ENCODE results near the gene TSPAN18.

DNA sequence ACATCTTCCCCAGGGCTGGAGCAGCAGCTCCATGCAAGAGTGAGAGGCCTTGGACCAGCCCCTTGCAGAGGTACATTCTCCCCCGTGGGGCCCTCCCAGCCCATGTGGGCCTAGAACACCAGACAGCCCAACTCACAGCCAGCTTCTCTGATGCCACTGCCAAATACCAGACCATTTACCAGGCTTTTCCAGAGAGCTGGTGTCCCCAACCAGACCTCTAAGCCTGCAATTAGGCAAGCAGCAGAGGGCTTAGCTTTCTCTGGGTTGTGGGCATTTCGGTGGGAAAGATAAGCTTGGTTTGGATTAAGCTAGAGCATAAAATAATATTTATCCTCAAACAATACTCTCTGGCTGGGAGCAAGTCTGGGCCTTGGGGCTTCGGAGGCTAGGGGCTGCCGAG is 148.3 kb downstream of the TSPAN18 start:
- TF ChIP-seq ZNF274 (IDR thresholded peaks at IDR 0.05; ENCODE audit: low read depth, low read length) (no peak), SUZ12 (IDR thresholded peaks at IDR 0.05; ENCODE audit: extremely low read depth, insufficient read depth, insufficient read length) (no peak)
